Effector CD8-positive, alpha-beta T cell (primary cell): Measurements from ENCODE around the gene COL26A1.
A peak's percentile ranks its signal among the peaks of the same experiment; 100 is the strongest.
"Not testable (repeated sequence)": the region's sequence is repeated elsewhere in the genome, so short reads cannot be mapped to it uniquely, and the experiment has no call there.

Experiments
- DNase-seq: peaks from one replicate; lab custom pipeline; 2025; lab: John Stamatoyannopoulos, UW

COL26A1 gene

GRCh38 chr7:101598422-101598985 is 235.8 kb downstream of the COL26A1 start:
- DNase-seq, result no peak

DNA sequence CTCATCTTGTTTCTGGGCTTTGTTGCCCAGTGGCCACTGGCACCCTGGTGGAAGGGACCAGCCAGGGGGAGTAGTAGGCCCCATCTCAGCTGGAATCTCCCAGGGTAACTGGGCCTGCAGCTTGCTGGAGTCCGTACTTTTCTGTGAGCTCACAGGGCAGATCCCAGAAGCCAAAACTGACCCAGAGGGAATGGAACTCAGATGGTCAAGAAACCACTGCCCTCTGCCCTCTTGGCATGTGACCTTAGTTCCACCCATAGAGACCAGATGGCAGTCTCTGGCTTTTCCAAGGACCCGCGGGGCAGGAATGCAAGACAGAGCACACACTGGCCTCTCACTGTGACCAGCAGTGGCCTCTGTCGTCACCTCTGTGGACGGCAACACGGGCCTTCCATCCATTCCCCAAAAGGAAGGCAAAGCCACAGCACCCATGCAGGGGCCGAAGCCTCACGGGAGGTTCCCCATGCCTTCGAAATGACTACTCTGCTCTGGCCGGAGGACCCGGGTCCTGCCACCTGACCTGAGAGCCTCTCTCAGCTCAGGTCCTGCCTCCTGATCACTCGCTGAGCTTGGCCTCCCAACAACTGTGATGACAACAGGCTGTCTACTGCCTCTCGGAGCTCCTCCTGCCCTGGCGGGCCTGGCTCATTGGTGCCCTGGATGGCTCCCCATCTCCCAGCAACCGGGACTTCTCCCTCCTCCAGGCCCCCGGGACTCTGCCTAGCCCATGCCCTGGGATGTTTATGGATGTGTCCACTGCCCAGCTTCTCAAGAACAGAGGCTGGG is 236.5 kb downstream of the COL26A1 start:
- DNase-seq, result no peak

GRCh38 chr7:101599787-101600186 is 237.1 kb downstream of the COL26A1 start:
- DNase-seq, result no peak

- no peak for DNase-seq
Observed at GRCh38 chr7:101602082-101602481, 239.4 kb downstream of the COL26A1 start.

GRCh38 chr7:101602484-101603241 is 240.0 kb downstream of the COL26A1 start:
- DNase-seq, result peak; percentile 50

DNA sequence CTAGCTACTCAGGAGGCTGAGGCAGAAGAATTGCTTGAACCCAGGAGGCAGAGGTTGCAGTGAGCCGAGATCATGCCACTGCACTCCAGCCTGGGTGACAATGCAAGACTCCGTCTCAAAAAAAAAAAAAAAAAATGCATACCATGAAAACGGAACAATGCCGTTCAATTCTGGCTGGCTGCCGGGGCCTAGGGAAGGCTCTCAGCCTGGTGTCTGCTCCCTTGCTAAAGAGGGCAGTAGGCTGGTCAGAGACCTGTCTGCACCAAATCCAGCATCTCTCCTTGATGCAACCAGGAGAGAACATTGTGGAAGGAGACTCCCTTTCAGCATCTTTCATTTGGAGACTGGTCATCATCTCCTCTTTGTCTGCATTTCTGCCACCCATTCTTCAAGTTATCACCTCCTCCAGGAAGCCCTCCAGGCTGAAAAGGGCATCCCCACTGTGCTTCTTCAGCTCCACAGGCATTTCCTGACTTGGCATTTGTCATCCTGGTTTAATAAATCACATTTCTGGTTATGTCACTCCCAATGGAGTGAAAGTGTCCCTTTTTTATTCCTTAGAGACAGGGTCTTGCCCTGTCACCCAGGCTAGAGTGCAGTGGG is 241.8 kb downstream of the COL26A1 start:
- no peak for DNase-seq

DNA sequence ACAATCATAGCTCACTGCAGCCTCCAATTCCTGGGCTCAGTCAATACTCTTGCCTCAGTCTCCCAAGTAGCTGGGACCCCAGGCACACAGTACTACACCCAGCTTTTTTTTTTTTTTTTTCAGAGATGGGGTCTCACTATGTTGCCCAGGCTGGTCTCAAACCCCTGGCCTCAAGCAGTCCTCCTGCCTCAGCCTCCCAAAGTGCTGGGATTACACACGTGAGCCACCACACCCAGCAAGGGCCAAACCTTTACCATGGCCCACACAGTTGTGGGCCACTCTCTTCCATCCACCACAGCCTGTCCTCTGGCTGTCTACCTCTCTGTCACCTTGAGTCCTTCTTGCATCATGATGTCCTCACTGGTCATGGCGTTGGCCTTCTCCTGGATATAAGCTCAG is 242.3 kb downstream of the COL26A1 start:
- not testable (repeated sequence) for DNase-seq

DNA sequence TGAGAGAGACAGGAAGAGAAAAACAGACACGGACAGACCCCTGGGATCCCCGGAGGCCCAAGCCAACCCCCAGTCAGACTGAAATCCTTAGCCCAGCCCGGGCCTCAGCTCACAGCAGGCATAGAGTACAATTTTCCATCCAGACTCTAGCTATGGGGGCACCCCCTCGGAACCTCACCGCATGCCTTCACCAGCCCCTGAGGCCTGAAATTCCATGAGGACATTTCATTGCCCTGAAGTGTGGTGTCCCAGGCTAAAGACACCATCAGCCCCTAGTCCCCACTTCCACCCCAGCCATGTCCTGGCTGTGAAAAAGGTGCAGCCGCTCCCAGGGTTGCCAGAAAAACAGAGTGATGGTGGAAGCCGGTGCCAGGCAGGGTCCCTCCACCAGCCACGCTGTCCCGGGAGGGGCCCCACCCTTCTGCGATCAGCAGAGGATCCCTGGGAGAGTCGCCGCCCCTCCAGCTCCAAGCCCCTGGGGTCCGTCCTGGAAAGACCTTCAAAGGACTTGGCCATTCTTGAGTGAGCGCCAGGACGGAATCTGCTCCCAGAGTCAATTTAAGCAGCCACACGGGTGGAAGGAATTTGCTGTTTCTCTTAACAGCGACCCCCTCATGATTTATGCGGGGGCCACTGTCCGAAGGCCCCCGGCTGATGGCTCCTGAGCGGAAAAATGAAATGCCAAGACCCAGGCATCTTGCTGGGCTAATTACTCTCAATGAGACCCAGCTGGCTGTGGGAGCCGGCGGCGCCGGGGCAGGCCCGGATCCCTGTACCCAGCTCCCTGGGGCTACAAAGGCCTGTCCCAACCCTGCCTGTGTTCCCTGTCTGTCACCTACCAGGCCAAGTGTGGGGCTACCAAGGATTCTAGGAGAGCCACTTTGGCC is 243.2 kb downstream of the COL26A1 start:
- no peak for DNase-seq

DNA sequence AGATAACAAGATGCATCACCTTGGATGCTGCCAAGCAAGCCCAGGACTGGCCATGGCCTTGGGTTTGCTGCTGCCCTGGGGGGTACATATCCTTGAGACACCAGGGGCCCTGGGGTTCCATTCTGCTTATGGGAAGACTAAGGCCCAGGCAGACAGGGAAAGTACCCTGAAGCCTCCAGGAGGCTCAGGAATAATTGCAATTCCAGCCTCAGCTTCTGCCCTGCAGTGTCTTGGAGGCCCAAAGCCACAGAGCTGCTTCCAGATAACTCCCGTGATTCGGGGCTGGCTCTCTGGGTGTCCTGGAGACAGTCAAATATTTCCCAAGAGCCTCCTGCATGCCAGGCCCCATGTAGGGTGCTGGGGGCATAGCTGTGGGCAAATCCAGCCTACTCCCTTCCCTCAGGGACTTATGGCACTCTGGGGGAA is 243.8 kb downstream of the COL26A1 start:
- no peak for DNase-seq
